Right atrium auricular region (tissue), 2 donors: Measurements from ENCODE around the gene ENPP7. TPM values are rescaled to one million over a fixed set of nuclear protein-coding genes. Genes with fewer than 3 reads are reported as not detected.

Experiments
- DNase-seq: peaks from one replicate; pipeline ENCODE4 v3.0.0-alpha.2; 2019; ENCODE audit warnings: low spot score
- H3K27ac ChIP-seq, 2 donors: fragments of 200-600 bp; sonication (generic); 1 replicate in 1 of 2; 2 replicates in 1 of 2; pipeline ENCODE4 v1.5.1; 2016 to 2019
- H3K27me3 ChIP-seq, 2 donors: fragments of 200-600 bp; sonication (generic); one replicate each; pipeline versions ENCODE4 v1.5.1 to v1.6.0; 2017 to 2019
- H3K36me3 ChIP-seq: fragments of 200-600 bp; sonication (generic); one replicate; pipeline ENCODE4 v1.5.1; 2016
- H3K4me1 ChIP-seq, 2 donors: fragments of 200-600 bp; sonication (generic); one replicate each; pipeline versions ENCODE4 v1.5.1 to v1.6.0; 2017 to 2019
- H3K4me3 ChIP-seq, 2 donors: fragments of 200-600 bp; sonication (generic); 1 replicate in 1 of 2; 2 replicates in 1 of 2; pipeline ENCODE4 v1.5.1; 2017 to 2019; ENCODE audit warnings: mild to moderate bottlenecking in 1 of 2, moderate library complexity in 1 of 2
- H3K9me3 ChIP-seq, 2 donors: fragments of 200-600 bp; sonication (generic); one replicate each; pipeline ENCODE4 v1.5.1; 2019
- total RNA-seq, 2 donors: library from RNA; depleted of rRNA; stranded (reverse); fragments of >200 nt; gene quantifications; one replicate each; pipeline ENCODE4 v1.1.0, GENCODE V29; 2016
- TF ChIP-seq, protein P1 (sequence below), 2 donors: fragments of 200-600 bp; sonication (generic); IDR thresholded peaks; one replicate each; pipeline ENCODE4 v1.5.1; 2019; ENCODE audit warnings: antibody characterized with exemption in 2 of 2

Gene ENPP7
- total RNA-seq, 2 donors from 2014 or later = not detected

DNA sequence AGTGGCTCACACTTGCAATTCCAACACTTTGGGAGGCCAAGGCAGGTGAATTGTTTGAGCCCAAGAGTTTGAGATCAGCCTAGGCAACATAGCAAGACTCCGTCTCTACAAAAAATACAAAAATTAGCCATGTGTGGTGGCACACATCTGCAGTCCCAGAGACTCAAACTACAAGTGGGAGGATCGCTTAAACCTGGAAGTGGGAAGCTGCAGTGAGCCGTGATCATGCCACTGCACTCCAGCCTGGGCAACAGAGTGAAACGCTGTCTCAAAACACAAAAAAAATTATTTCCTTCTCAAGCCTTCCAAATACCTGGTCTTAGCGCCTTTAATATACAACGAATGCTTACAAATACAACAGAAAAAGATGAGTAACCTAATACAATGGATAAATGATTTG is 27.5 kb downstream of the ENPP7 start:
- Histone ChIP-seq H3K27me3 (no peaks in the 10 kb centered on the region), H3K27ac (no peak overlapping the region), H3K36me3 (no peaks in the 10 kb centered on the region), H3K4me1 (no peaks in the 10 kb centered on the region), H3K9me3 (no peaks in the 10 kb centered on the region), H3K4me3 (no peak overlapping the region)
- DNase-seq = no peak
- TF ChIP-seq, protein P1, sequence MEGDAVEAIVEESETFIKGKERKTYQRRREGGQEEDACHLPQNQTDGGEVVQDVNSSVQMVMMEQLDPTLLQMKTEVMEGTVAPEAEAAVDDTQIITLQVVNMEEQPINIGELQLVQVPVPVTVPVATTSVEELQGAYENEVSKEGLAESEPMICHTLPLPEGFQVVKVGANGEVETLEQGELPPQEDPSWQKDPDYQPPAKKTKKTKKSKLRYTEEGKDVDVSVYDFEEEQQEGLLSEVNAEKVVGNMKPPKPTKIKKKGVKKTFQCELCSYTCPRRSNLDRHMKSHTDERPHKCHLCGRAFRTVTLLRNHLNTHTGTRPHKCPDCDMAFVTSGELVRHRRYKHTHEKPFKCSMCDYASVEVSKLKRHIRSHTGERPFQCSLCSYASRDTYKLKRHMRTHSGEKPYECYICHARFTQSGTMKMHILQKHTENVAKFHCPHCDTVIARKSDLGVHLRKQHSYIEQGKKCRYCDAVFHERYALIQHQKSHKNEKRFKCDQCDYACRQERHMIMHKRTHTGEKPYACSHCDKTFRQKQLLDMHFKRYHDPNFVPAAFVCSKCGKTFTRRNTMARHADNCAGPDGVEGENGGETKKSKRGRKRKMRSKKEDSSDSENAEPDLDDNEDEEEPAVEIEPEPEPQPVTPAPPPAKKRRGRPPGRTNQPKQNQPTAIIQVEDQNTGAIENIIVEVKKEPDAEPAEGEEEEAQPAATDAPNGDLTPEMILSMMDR (IDR thresholded peaks at IDR 0.05) = no peak

DNA sequence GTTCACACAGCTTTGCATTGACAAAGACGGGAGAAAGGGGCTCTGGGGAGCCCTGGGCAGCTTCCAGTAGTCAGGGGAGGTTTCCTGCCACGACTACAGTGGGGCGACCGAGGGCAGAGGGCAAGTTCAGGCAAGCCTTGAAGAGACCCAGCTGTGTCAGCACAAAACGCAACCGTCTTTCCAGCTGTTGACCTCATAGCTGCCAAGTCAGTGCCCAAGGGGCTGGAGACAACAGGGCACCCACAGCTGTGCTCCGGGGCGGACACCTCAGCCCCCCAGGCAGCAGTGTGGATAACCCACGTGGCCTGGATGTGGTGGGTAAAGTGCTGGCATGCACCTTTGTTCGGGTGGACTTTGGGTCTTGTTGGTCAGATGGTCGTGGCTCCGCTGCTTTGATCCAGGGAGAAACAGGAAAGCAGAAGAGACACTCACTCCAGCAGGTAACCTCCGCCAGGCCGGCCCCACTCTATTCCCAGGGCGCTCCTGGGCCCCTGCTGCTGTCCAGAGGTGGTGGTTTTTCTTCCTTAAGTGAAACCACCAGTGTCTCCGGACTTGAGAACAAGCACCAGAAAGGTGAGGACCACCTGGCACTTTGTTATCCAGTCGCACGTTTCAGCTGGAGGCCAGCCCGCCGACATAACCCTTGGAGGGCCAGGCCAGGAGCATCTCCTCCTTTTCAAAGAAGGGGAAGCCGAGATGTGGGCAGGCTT is 29.6 kb downstream of the ENPP7 start:
- Histone ChIP-seq H3K4me3 (no peak overlapping the region), H3K4me1 (no peaks in the 10 kb centered on the region), H3K36me3 (no peaks in the 10 kb centered on the region), H3K27me3 (no peaks in the 10 kb centered on the region), H3K9me3 (no peaks in the 10 kb centered on the region), H3K27ac (no peak overlapping the region)
- no peak for DNase-seq
- TF ChIP-seq, protein P1 (IDR thresholded peaks at IDR 0.05) = no peak

DNA sequence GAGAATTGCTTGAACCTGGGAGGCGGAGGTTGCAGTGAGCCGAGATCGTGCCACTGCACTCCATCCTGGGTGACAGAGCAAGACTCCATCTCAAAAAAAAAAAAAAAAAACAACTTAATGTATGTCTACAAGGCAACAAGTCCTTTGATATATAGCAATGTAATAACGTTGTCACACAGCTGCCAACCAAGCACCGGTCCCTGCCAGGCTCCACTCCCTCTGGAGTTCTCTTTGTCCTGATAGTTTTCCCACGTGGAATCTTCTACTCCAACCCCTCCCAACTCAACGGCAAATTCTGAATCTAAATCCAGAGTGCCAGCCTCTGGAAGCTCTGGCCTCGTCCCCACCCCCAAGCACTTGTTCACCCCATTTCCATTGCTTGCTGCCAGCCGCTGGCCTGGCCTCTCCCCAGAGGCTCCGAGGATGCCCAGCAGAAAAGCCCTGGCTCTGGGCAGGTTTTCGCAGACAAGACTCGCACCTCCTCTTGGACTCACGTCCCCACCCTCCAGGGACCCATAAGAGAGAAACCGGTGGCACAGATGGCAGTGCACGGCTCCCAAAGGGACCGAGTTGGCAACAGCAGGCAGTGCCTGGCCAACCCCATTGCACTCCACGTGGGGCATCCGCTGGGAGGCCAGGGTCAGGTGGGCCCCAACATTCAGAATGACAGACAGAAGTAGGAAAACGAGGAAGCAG is 31.3 kb downstream of the ENPP7 start:
- Histone ChIP-seq H3K4me3 (no peak overlapping the region), H3K27me3 (no peaks in the 10 kb centered on the region), H3K27ac (no peak overlapping the region), H3K4me1 (no peaks in the 10 kb centered on the region), H3K9me3 (no peaks in the 10 kb centered on the region), H3K36me3 (no peaks in the 10 kb centered on the region)
- DNase-seq = no peak
- TF ChIP-seq, protein P1 (IDR thresholded peaks at IDR 0.05) = no peak

DNA sequence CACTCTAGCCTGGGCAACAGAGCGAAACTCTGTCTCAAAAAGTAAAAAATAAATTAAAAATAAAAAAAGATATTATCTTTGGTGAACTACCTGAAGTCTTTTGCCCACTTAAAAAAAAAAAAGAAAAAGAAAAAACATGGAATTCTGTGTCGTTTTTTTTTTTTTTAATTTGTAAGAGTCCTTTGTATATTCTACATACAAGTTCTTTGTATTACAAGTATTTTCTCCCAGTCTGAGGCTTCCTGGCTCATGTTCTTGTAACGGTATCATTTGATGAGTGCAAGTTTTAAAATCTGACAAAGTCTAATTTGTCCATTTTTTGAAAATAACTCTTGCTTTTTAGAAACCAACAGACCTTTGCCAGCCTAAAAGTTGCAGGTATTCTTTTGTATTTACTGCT is 35.0 kb downstream of the ENPP7 start:
- Histone ChIP-seq H3K27ac (no peak overlapping the region), H3K4me3 (no peak overlapping the region), H3K36me3 (no peaks in the 10 kb centered on the region), H3K27me3 (no peaks in the 10 kb centered on the region), H3K4me1 (no peaks in the 10 kb centered on the region), H3K9me3 (no peaks in the 10 kb centered on the region)
- no peak for DNase-seq
- TF ChIP-seq, protein P1 (IDR thresholded peaks at IDR 0.05) = no peak

DNA sequence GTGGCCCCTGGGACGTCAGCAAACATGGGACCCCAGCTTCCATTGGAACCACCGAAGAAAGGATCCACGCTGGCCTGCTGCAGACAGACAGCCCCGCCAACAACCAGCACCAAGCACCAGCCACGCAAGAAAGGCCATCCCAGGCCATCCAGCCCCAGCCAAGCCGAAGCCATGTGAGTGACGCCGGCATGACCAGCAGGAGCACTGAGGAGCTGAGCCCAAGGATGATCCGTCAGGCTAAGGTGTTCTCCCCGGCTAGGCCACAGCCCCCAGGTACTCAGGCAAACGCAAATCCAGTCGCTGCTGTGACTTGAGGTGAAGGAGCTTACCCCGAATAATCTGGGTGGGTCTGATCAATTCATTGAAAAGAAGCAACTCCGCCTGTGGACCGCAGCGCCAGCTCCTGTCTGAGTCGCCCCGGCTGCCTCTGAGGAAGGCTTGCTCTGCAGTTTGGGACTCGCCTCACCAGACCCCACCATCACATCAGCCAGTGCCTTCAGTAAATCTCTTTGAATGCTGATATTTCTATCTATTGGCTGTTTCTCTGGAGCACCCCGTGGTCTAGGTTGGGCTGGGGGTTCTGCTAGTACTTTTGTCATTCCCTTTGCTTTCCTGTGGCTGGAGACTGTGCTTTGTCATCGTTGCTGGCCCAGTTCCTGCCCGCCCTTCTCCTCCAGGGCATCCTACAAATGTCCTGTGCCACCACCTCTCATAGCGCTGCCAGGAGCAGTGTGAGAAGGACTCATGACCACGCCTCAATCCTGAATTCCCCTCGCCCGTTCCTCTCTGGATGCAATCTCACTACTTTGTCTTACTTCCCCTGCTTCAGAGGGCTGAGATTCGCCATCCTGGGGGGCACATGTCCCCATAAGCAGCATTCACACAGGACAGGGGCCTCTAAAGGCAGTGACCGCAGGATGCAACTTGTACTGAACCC is 39.1 kb downstream of the ENPP7 start:
- Histone ChIP-seq H3K4me3 (no peak overlapping the region), H3K4me1 (no peaks in the 10 kb centered on the region), H3K27me3 (no peaks in the 10 kb centered on the region), H3K9me3 (no peaks in the 10 kb centered on the region), H3K27ac (no peak overlapping the region), H3K36me3 (no peaks in the 10 kb centered on the region)
- TF ChIP-seq, protein P1 (IDR thresholded peaks at IDR 0.05) = no peak
- DNase-seq = no peak
